H1 (cell line): ENCODE data around the gene NME7. TPM values are rescaled to one million over a fixed set of nuclear protein-coding genes. Genes with fewer than 3 reads are reported as not detected.

Experiments used
- CTCF ChIA-PET: fragments of 300-600 bp; sonication (Branson Sonifier 250); formaldehyde crosslinking; loops from one replicate; lab custom pipeline; 2021; ENCODE audit not compliant: partially characterized antibody; lab: Charles Lee
- POLR2A ChIA-PET: fragments of 300-600 bp; sonication (Branson Sonifier 250); formaldehyde crosslinking; loops from one replicate; lab custom pipeline; 2021; ENCODE audit warnings: inconsistent platforms; ENCODE audit not compliant: partially characterized antibody; lab: Charles Lee
- DNase-seq, 2 experiments: peaks; one replicate each; pipeline versions ENCODE4 v3.0.0 to v3.0.0-alpha.2; 2010 to 2022; ENCODE audit warnings: low spot score in 2 of 2, low read depth in 1 of 2, mixed read lengths in 1 of 2
- FAIRE-seq: peaks from 2 replicates; lab custom pipeline; 2011; peaks lifted over from hg19 to GRCh38; lab: Jason Lieb, UNC
- H2AFZ ChIP-seq: 2 replicates; pipeline ENCODE4 v1.8.1; 2012; ENCODE audit warnings: low read length, inconsistent platforms
- H2AK5ac ChIP-seq: 2 replicates; pipeline ENCODE4 v1.6.1; 2013; ENCODE audit warnings: low read depth, low read length
- H2BK120ac ChIP-seq: replicated peaks from 2 replicates; pipeline ENCODE3; 2013; ENCODE audit warnings: low read depth, low read length, inconsistent platforms
- H2BK12ac ChIP-seq: 2 replicates; pipeline ENCODE4 v1.6.1; 2013; ENCODE audit warnings: low read depth, low read length
- H2BK15ac ChIP-seq: 2 replicates; pipeline ENCODE4 v1.6.1; 2013; ENCODE audit warnings: low read length
- H2BK20ac ChIP-seq: 2 replicates; pipeline ENCODE4 v1.6.1; 2013; ENCODE audit warnings: low read length
- H2BK5ac ChIP-seq: 2 replicates; pipeline ENCODE4 v1.6.1; 2013; ENCODE audit warnings: low read depth, low read length
- H3K14ac ChIP-seq: 2 replicates; pipeline ENCODE4 v1.6.1; 2013; ENCODE audit warnings: inconsistent platforms; ENCODE audit not compliant: insufficient read length
- H3K18ac ChIP-seq: 2 replicates; pipeline ENCODE4 v1.6.1; 2013; ENCODE audit warnings: low read length; ENCODE audit errors: extremely low read depth
- H3K23ac ChIP-seq: 2 replicates; pipeline ENCODE4 v1.6.1; 2013; ENCODE audit warnings: inconsistent platforms; ENCODE audit not compliant: insufficient read length
- H3K23me2 ChIP-seq: 2 replicates; pipeline ENCODE4 v1.6.1; 2013; ENCODE audit warnings: low read depth, low read length
- H3K27ac ChIP-seq: 2 replicates; pipeline ENCODE4 v1.6.1; 2011; ENCODE audit warnings: low read depth, low read length, inconsistent platforms
- H3K27me3 ChIP-seq, 4 experiments: replicated peaks in 1 of 4; 1 replicate in 1 of 4; 2 replicates in 3 of 4; pipeline versions ENCODE4 v1.6.1 to v1.8.1; 2011 to 2013; ENCODE audit warnings: low read length in 3 of 4, mild to moderate bottlenecking in 3 of 4, inconsistent platforms in 2 of 4, mixed read lengths in 2 of 4, moderate library complexity in 1 of 4; ENCODE audit not compliant: control insufficient read depth in 3 of 4, insufficient read depth in 3 of 4; ENCODE audit errors: extremely low read depth in 1 of 4
- H3K36me3 ChIP-seq, 4 experiments: 2 replicates each; pipeline versions ENCODE4 v1.6.1 to v1.8.1; 2011 to 2013; ENCODE audit warnings: mild to moderate bottlenecking in 4 of 4, low read length in 3 of 4, moderate library complexity in 2 of 4, control low read depth in 1 of 4, inconsistent platforms in 1 of 4; ENCODE audit not compliant: insufficient read depth in 4 of 4, control insufficient read depth in 2 of 4
- H3K4ac ChIP-seq: replicated peaks from 2 replicates; pipeline ENCODE3; 2013; ENCODE audit warnings: low read length, low read depth, mixed read lengths, inconsistent platforms; ENCODE audit not compliant: insufficient read length
- H3K4me1 ChIP-seq, 4 experiments: replicated peaks in 1 of 4; 1 replicate in 1 of 4; 2 replicates in 3 of 4; pipeline versions ENCODE4 v1.6.1 to v1.8.1; 2011 to 2013; ENCODE audit warnings: low read length in 3 of 4, inconsistent platforms in 2 of 4, mixed read lengths in 1 of 4; ENCODE audit not compliant: insufficient read depth in 4 of 4, control insufficient read depth in 3 of 4
- H3K4me2 ChIP-seq, 2 experiments: 2 replicates each; pipeline versions ENCODE4 v1.6.1 to v1.8.1; 2011 to 2013; ENCODE audit warnings: low read depth in 2 of 2, low read length in 2 of 2, control low read depth in 1 of 2, inconsistent platforms in 1 of 2, mild to moderate bottlenecking in 1 of 2; ENCODE audit not compliant: insufficient read depth in 1 of 2
- H3K4me3 ChIP-seq, 4 experiments: fragments of 200-600, 300-600 bp in 1 of 4; sonication (generic), shearing (Covaris generic), sonication (Bioruptor Twin) in 1 of 4; 2 replicates each; pipeline versions ENCODE4 v1.5.1 to v1.8.1; 2011 to 2016; ENCODE audit warnings: low read length in 4 of 4, low read depth in 3 of 4, control low read depth in 2 of 4, inconsistent platforms in 2 of 4, mild to moderate bottlenecking in 2 of 4, mixed read lengths in 1 of 4, moderate library complexity in 1 of 4; ENCODE audit not compliant: insufficient read depth in 2 of 4; ENCODE audit errors: extremely low read depth in 1 of 4
- H3K56ac ChIP-seq: replicated peaks from 2 replicates; pipeline ENCODE3; 2013; ENCODE audit warnings: low read depth, mild to moderate bottlenecking, mixed read lengths, low read length, inconsistent platforms; ENCODE audit not compliant: insufficient read length
- H3K79me1 ChIP-seq: 2 replicates; pipeline ENCODE4 v1.6.1; 2013; ENCODE audit warnings: low read depth, low read length, control low read depth
- H3K79me2 ChIP-seq, 2 experiments: 2 replicates each; pipeline versions ENCODE4 v1.6.1 to v1.8.1; 2012 to 2013; ENCODE audit warnings: low read length in 2 of 2, mild to moderate bottlenecking in 2 of 2, inconsistent platforms in 1 of 2; ENCODE audit not compliant: insufficient read depth in 2 of 2, control insufficient read depth in 1 of 2
- H3K9ac ChIP-seq, 4 experiments: replicated peaks in 1 of 4; 1 replicate in 1 of 4; 2 replicates in 3 of 4; pipeline versions ENCODE4 v1.6.1 to v1.8.1; 2011 to 2013; ENCODE audit warnings: low read depth in 3 of 4, low read length in 3 of 4, control low read depth in 2 of 4, mild to moderate bottlenecking in 2 of 4, moderate library complexity in 2 of 4, inconsistent platforms in 1 of 4; ENCODE audit errors: extremely low read depth in 1 of 4
- H3K9me3 ChIP-seq, 2 experiments: 2 replicates each; pipeline versions ENCODE4 v1.6.1 to v1.8.1; 2012 to 2013; ENCODE audit warnings: mild to moderate bottlenecking in 2 of 2, moderate library complexity in 2 of 2, control low read depth in 1 of 2, inconsistent platforms in 1 of 2, low read depth in 1 of 2, low read length in 1 of 2, mixed read lengths in 1 of 2; ENCODE audit not compliant: insufficient read depth in 2 of 2
- H4K20me1 ChIP-seq, 2 experiments: replicated peaks in 1 of 2; 2 replicates each; pipeline versions ENCODE3 to v1.8.1; 2011 to 2013; ENCODE audit warnings: inconsistent platforms in 2 of 2, low read length in 2 of 2, mild to moderate bottlenecking in 1 of 2; ENCODE audit not compliant: insufficient read depth in 2 of 2, control insufficient read depth in 1 of 2
- H4K5ac ChIP-seq: 2 replicates; pipeline ENCODE4 v1.6.1; 2013; ENCODE audit warnings: low read length, low read depth, mixed read lengths, inconsistent platforms; ENCODE audit not compliant: insufficient read length
- H4K8ac ChIP-seq: 2 replicates; pipeline ENCODE4 v1.8.0; 2013; ENCODE audit warnings: mild to moderate bottlenecking, moderate library complexity, low read length, inconsistent platforms; ENCODE audit not compliant: insufficient read depth; ENCODE audit errors: extremely low read depth
- H4K91ac ChIP-seq: replicated peaks from 2 replicates; pipeline ENCODE3; 2013; ENCODE audit warnings: low read length, mixed read lengths, inconsistent platforms; ENCODE audit not compliant: insufficient read length
- CTCF ChIP-seq, 3 experiments: IDR thresholded peaks; 1 replicate in 2 of 3; 2 replicates in 1 of 3; pipeline versions ENCODE4 v1.5.1 to v1.6.1; 2011; ENCODE audit warnings: low read length in 3 of 3, mild to moderate bottlenecking in 3 of 3, inconsistent platforms in 2 of 3, low read depth in 1 of 3, moderate library complexity in 1 of 3; ENCODE audit not compliant: insufficient read depth in 1 of 3; ENCODE audit errors: control extremely low read depth in 1 of 3
- POLR2A ChIP-seq, 2 experiments: IDR thresholded peaks; 1 replicate in 1 of 2; 2 replicates in 1 of 2; pipeline ENCODE4 v1.6.1; 2011; ENCODE audit warnings: low read depth in 2 of 2, low read length in 2 of 2, mild to moderate bottlenecking in 2 of 2; ENCODE audit errors: control extremely low read depth in 1 of 2
- SP1 ChIP-seq: IDR thresholded peaks from 2 replicates; pipeline ENCODE4 v1.6.1; 2011; ENCODE audit warnings: low read depth, low read length
- WGBS, 2 experiments: shearing (Covaris generic) in 1 of 2; methylation state at CpG; one replicate each; pipeline versions ENCODE4 v1.1.6 to v1.1.7; 2013 to 2015; ENCODE audit warnings: low lambda C conversion rate in 2 of 2, mixed read lengths in 2 of 2, inconsistent platforms in 1 of 2, low coverage in 1 of 2, missing lambda C conversion rate in 1 of 2; ENCODE audit not compliant: insufficient replicate concordance in 2 of 2, insufficient coverage in 1 of 2, insufficient read length in 1 of 2; ENCODE audit errors: extremely low coverage in 1 of 2, missing lambda C conversion rate in 1 of 2; 5-methylcytosine and 5-hydroxymethylcytosine counted together
- polyA plus RNA-seq, 7 experiments: library from polyadenylated mRNA; depleted of rRNA in 3 of 7; stranded (reverse) in 5 of 7; unstranded in 2 of 7; fragments of >200 nt in 5 of 7; fragments of 200-250 nt in 2 of 7; gene quantifications; 1 replicate in 5 of 7; 2 replicates in 1 of 7; 4 replicates in 1 of 7; pipeline versions ENCODE4 v1.2.1 to v1.2.3, GENCODE V29; 2011 to 2013; ENCODE audit warnings: missing spikeins in 2 of 7, mixed read lengths in 2 of 7
- total RNA-seq: library from RNA; stranded (reverse); fragmentation: NEBNext Ultra II Directional; extraction: Animal tissue kit (Norgen Biotek cat#: 25700); gene quantifications from 2 replicates; pipeline ENCODE4 v1.2.1, GENCODE V29; 2021

Gene NME7
- total and polyA plus RNA-seq, 2 of the 8 experiments (the other 6 are each of a cell fraction or from before 2014, with no cell fraction given): 11.6 to 28.5 TPM

GRCh38 chr1:169133228-169133576 lies 234.4 kb downstream of the NME7 start:
- Histone ChIP-seq H4K8ac (no peak overlapping the region), H4K20me1 (no peaks in the 10 kb centered on the region), H3K23ac (no peak overlapping the region), H2BK12ac (no peak overlapping the region), H2BK120ac (no peak overlapping the region), H3K18ac (no peak overlapping the region), H3K9me3 (no peaks in the 10 kb centered on the region), H2BK20ac (no peak overlapping the region), H3K79me2 (no peaks in the 10 kb centered on the region), H2AFZ (no peak overlapping the region), H3K79me1 (no peaks in the 10 kb centered on the region), H4K5ac (no peak overlapping the region), H3K56ac (no peak overlapping the region), H2BK5ac (no peak overlapping the region), H3K23me2 (no peaks in the 10 kb centered on the region), H3K4me1 (peaks cover 0 to 5% (median 0%) of the 10 kb centered on the region in 4 experiments; a peak in 1 of 7 replicates), H2BK15ac (no peak overlapping the region), H3K9ac (no peak overlapping the region), H3K14ac (no peak overlapping the region), H3K4me2 (no peak overlapping the region), H3K27ac (no peak overlapping the region), H3K4me3 (no peak overlapping the region), H3K27me3 (no peaks in the 10 kb centered on the region), H3K36me3 (peaks cover 2 to 20% (median 17%) of the 10 kb centered on the region in 4 experiments; a peak in 6 of 8 replicates), H4K91ac (no peak overlapping the region), H3K4ac (no peak overlapping the region), H2AK5ac (no peak overlapping the region)
- CTCF ChIA-PET: interaction anchor here (0.7 to 1.6 kb wide), 7 partner anchors 10 to 882 kb away, joined by 3 to 7 read pairs (median 5); no protein-coding TSS in a partner anchor
- no peak for FAIRE-seq
- WGBS, 2 experiments: 91% methylated on average over 5 of the region's 5 CpGs; no CpG with 5 or more reads in 1 of the 2 experiments
- POLR2A ChIA-PET: interaction anchor here (0.6 to 2.7 kb wide), 5 partner anchors 21 to 690 kb away, joined by 3 to 13 read pairs (median 3); partner anchors contain the start of gene ATP1B1
- peak in 1 of 2 experiments; percentile 15; a peak in 1 of 3 replicates for TF ChIP-seq POLR2A (IDR thresholded peaks at IDR 0.05; ENCODE audit: control extremely low read depth in 1 of 2, low read depth in 2 of 2, low read length in 2 of 2)
- TF ChIP-seq SP1: no peak
- TF ChIP-seq CTCF (IDR thresholded peaks at IDR 0.05; ENCODE audit: control extremely low read depth in 1 of 3, insufficient read depth in 1 of 3, low read depth in 1 of 3, low read length in 3 of 3): no peak
- no peak for DNase-seq
